Fibroblast of skin of right biceps (primary cell): ENCODE data around the gene C19orf73.

Experiments
- DNase-seq: peaks from one replicate; pipeline ENCODE4 v3.0.0-alpha.2; 2013

The C19orf73 gene

DNA sequence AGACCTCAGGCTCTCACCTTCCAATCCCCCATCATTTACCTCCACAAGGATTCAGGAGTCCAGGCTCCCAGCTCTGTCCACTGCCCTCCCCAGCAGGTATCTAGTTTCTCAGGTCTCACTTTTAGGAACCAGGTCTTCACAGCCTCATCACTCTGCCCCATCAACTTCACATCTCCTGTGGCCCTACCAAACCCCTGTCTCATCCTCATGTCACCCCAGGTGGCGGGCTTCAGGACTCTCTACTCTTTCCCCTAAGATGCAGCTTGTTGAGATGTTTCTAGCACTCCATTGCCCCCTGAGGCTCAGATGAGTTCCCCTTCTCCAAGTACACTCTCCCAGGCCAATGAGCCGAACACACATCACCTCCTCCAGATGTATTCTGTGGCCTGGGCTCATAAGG is 1.9 kb upstream of the C19orf73 start:
- DNase-seq: no peak

- no peak for DNase-seq
Measured at GRCh38 chr19:49120325-49120683, 1.4 kb upstream of the C19orf73 start.

GRCh38 chr19:49119411-49120324 is 725 bp upstream of the C19orf73 start, which contains the start of gene PPFIA3:
PPFIA3 (plus strand) TSS chr19:49119544; CDS start chr19:49127874, 8,330 bp downstream.
- DNase-seq: peak; percentile 55

DNA sequence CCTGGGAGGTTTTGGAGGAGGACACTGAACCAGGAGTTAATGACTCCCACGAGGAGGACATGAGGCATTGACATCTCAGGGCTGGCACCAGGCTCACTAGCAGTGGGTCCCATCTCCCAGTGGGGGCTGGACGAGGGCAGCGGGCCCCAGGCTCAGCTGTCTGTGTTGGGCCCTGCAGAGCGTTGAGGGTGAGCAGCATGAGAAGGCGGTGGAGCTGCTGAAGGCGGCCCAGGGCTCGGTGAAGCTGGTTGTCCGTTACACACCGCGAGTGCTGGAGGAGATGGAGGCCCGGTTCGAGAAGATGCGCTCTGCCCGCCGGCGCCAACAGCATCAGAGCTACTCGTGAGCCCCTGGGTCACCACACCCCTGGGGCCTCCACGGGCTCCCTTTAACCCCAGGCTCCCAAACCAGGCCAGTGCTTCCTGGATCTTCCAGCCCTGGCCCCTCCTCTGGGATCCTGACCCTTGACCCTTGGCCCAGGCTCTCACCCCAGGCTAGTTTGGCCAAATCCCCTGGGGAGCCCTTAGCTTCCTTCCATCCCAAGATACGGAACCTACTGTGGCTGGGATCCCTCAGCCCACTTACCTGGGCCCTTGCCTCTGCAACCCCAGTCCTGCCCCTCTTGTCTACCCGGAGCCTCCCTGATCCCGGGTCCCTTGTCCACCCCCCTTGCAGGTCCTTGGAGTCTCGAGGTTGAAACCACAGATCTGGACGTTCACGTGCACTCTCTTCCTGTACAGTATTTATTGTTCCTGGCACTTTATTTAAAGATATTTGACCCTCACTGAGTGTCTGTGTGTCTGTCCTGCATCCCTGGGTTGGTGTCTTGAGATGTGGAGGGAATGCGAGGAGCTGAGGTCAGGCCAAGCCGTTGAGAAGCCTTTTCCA is 1.0 kb downstream of the C19orf73 start:
- no peak for DNase-seq

- DNase-seq: no peak
Measured at GRCh38 chr19:49116544-49116943, 2.4 kb downstream of the C19orf73 start.

GRCh38 chr19:49114630-49115363 is 4.1 kb downstream of the C19orf73 start:
- peak; percentile 68 for DNase-seq

GRCh38 chr19:49113762-49114629 is 4.9 kb downstream of the C19orf73 start, which contains the start of gene LIN7B:
LIN7B (plus strand) TSS chr19:49114370; CDS start chr19:49114405, 35 bp downstream.
- DNase-seq: peak; percentile 78

GRCh38 chr19:49111218-49111998 is 7.5 kb downstream of the C19orf73 start:
- no peak for DNase-seq

DNA sequence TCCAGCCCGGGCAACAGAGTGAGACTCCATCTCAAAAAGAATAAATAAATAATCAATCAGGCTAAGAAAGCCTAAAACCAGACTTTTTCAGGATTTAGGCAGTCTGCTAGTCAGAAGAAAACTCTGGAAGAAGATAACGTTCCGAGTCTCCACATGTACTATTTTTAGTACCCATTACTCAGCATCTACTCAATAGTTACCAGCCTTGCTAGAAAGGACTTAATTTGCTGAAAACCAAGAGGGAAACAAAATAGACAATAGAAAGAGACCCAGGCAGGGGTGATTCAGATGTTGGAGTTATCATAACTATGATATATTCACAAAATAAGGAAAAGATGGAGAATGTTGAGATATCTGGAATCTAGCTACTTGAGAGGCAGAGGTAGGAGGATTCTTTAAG is 8.4 kb downstream of the C19orf73 start:
- DNase-seq: peak; percentile 58

DNA sequence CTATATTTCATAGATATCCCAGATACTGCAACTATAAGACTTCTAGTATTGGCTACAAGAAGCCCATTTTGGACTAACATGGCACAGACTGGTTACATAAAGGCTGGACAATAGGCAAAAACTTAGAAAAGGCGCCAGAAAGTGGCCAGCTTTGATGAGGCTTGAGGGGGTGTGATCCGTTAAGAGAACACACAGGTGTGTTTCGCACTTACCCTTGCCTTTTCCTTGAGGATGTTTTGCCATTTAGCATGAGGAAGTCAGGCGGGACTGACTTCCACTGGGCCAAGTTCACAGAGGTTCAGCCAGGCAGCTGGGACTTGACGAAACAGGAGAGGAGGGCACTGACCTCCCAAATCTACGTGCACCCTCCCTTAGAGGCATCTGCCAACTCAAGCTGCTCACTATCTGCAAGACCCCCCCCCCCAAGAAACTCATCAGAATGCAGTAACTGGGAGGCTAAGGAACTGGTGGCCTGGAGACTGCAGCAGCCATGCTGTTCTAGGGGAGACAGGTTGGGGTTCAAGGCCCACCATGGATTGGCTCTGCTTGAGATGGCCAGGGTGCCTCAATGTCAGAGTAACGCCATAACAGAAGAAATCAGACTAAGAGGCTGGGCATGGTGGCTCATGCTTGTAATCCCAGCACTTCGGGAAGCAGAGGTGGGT is 9.2 kb downstream of the C19orf73 start:
- no peak for DNase-seq

GRCh38 chr19:49109051-49109450 is 9.9 kb downstream of the C19orf73 start:
- no peak for DNase-seq

DNA sequence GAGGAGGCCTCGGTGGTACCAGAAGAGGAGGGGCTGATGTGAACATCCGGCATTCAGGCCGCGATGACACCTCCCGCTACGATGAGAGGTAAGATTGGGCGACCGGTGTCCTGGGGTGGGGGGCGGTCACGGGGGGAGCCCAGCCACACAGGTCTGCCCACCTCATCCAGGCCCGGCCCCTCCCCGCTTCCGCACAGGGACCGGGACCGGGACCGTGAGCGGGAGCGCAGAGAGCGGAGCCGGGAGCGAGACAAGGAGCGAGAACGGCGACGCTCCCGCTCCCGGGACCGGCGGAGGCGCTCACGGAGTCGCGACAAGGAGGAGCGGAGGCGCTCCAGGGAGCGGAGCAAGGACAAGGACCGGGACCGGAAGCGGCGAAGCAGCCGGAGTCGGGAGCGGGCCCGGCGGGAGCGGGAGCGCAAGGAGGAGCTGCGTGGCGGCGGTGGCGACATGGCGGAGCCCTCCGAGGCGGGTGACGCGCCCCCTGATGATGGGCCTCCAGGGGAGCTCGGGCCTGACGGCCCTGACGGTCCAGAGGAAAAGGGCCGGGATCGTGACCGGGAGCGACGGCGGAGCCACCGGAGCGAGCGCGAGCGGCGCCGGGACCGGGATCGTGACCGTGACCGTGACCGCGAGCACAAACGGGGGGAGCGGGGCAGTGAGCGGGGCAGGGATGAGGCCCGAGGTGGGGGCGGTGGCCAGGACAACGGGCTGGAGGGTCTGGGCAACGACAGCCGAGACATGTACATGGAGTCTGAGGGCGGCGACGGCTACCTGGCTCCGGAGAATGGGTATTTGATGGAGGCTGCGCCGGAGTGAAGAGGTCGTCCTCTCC is 11.1 kb downstream of the C19orf73 start:
- DNase-seq: no peak

- DNase-seq: peak; percentile 53
Measured at GRCh38 chr19:49106648-49107135, 12.3 kb downstream of the C19orf73 start.

DNA sequence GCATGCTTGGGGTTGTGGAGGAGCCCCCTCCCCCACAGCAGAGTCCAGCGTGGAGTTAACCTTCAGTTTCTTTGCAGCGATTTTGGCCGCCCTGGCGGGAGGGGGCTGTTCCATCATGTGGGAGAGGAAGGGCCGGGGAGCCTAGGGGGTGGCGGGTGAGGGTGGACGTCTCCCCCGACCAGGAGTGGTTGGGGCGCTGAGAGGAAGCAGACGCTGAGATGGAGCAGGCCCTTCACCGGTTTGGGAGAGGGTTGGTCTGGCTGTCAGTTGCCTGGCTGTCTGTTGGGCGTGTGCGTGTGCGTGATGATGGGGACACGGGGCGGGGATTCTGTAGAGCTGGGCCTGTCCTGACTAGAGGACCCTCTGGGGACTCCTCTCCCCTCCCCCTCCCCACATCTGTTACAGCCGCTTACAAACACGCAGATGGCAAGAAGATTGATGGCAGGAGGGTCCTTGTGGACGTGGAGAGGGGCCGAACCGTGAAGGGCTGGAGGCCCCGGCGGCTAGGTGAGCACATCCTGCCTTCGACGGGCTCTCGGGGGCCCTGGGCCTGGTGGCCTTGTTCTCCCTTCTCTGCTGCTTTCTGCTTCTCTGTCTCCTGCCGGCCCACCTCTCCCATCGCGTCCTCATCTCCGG is 14.6 kb downstream of the C19orf73 start:
- no peak for DNase-seq

DNA sequence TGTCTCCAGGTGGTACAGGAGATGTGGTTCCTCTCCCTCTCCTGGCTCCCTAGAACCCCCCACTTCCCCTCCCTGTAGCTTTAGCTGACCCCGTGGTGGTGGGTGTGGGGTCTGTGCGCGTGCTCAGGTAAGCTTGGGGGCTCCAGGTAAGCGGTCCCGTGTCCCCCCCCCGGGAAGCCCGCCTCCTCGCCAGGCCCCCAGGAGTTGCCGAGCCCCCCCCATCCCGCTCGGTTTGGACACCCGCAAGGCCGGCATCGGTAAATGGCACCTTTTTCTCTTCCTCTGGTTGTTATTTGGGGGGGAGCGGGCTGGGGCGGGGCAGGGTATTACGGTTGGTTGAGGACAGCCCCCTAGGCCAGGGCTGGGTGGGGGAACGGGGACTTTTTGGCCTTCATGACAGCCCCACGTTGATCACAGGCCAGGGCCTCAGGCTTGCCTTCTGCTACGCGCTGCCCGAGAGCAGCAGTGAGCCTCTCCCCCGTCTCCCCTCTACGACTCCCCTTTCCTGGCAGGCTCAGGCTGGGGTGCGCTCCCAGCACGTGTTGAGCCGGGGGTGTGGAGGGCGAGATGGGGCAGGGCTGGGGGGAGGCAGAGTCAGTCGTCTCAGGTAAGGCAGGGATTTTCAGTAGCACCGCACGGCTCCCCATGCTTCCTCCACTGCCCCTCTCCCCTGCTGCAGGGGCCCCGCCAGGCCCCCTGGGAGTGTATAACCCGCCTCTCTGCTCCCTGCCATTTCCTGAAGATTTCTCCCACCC is 15.4 kb downstream of the C19orf73 start:
- DNase-seq: no peak

GRCh38 chr19:49102303-49102702 is 16.6 kb downstream of the C19orf73 start:
- DNase-seq: no peak

DNA sequence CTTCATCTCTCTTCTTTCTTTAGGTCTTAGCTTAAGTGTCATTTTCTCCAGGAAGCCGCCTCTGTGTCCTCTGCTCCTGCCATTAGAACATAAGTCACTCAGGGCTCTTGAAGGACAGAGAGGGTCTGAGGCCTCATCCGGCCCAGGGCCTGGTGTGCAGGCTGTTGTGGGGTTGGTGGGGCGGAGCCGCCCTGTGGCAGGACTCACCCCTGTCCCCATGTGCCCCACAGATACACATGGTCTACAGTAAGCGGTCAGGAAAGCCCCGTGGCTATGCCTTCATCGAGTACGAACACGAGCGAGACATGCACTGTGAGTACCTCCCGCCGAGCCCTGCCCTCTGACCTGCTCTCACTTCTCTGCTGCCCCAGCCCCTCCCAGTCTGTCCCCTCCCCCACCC is 17.8 kb downstream of the C19orf73 start:
- no peak for DNase-seq

DNA sequence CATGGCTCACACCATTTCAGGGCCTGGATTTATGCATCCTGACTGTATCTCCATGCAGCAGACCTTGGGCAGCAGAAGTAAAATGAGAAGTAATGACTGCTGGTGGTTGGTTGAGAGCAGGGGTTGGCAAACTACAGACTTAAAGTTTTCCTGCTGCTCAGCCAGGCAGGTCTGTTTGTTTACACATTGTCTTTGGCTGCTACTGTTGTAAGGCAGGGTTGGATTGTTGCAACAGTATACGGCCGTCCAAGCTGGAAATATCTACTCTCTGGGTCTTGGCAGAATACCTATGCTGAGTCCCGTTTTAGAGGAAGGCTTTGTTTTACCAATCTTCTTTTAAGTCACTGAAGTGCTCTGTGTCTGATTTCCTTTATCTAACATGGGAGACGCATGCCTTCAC is 20.1 kb downstream of the C19orf73 start:
- no peak for DNase-seq
